H9 (cell line): ENCODE measurements around the gene IMMP2L. TPM values are rescaled to one million over a fixed set of nuclear protein-coding genes. Genes with fewer than 3 reads are reported as not detected.

Source experiments
- DNase-seq: peaks from one replicate; pipeline ENCODE4 v3.0.0-alpha.2; 2017
- H2AFZ ChIP-seq: one replicate; pipeline ENCODE4 v1.6.1; 2013; ENCODE audit warnings: mild to moderate bottlenecking, low read length, control low read depth, moderate library complexity
- H2AK5ac ChIP-seq: 2 replicates; pipeline ENCODE4 v1.6.1; 2013; ENCODE audit warnings: low read length, control low read depth, mixed read lengths; ENCODE audit not compliant: insufficient read length
- H2BK120ac ChIP-seq: one replicate; pipeline ENCODE4 v1.6.1; 2013; ENCODE audit warnings: low read depth, mild to moderate bottlenecking, low read length, control low read depth, inconsistent platforms; ENCODE audit not compliant: poor library complexity, severe bottlenecking
- H2BK12ac ChIP-seq: 2 replicates; pipeline ENCODE4 v1.6.1; 2013; ENCODE audit warnings: low read length, control low read depth, mixed read lengths, low read depth; ENCODE audit not compliant: insufficient read length
- H2BK15ac ChIP-seq: 2 replicates; pipeline ENCODE4 v1.6.1; 2013; ENCODE audit warnings: low read depth, low read length, control low read depth
- H2BK20ac ChIP-seq: one replicate; pipeline ENCODE4 v1.6.1; 2013; ENCODE audit warnings: low read depth, mild to moderate bottlenecking, low read length, control low read depth, inconsistent platforms; ENCODE audit not compliant: poor library complexity, severe bottlenecking
- H2BK5ac ChIP-seq: 2 replicates; pipeline ENCODE4 v1.6.1; 2013; ENCODE audit warnings: low read length, control low read depth, mixed read lengths; ENCODE audit not compliant: insufficient read length
- H3K14ac ChIP-seq: 2 replicates; pipeline ENCODE4 v1.6.1; 2013; ENCODE audit warnings: low read length, control low read depth; ENCODE audit not compliant: insufficient read depth
- H3K18ac ChIP-seq: 2 replicates; pipeline ENCODE4 v1.6.1; 2013; ENCODE audit warnings: low read depth, mild to moderate bottlenecking, mixed read lengths, low read length, control low read depth; ENCODE audit not compliant: insufficient read length
- H3K23ac ChIP-seq: 2 replicates; pipeline ENCODE4 v1.6.1; 2013; ENCODE audit warnings: low read length, control low read depth, mixed read lengths, low read depth; ENCODE audit not compliant: insufficient read length
- H3K23me2 ChIP-seq: 2 replicates; pipeline ENCODE4 v1.6.1; 2013; ENCODE audit warnings: low read depth, mild to moderate bottlenecking, mixed read lengths, low read length, control low read depth; ENCODE audit not compliant: insufficient read length, poor library complexity, severe bottlenecking
- H3K27ac ChIP-seq: 2 replicates; pipeline ENCODE4 v1.5.1; 2013; ENCODE audit warnings: low read length, control low read depth, mixed read lengths, low read depth; ENCODE audit not compliant: insufficient read length
- H3K27me3 ChIP-seq: 2 replicates; pipeline ENCODE4 v1.6.1; 2013; ENCODE audit warnings: low read length, control low read depth, inconsistent platforms; ENCODE audit not compliant: insufficient read depth
- H3K4ac ChIP-seq: 2 replicates; pipeline ENCODE4 v1.6.1; 2013; ENCODE audit warnings: low read depth, mild to moderate bottlenecking, control low read depth, inconsistent platforms, low read length, moderate library complexity
- H3K4me1 ChIP-seq: 2 replicates; pipeline ENCODE4 v1.6.1; 2013; ENCODE audit warnings: low read length, control low read depth, inconsistent platforms; ENCODE audit not compliant: insufficient read depth
- H3K4me2 ChIP-seq: 2 replicates; pipeline ENCODE4 v1.6.1; 2013; ENCODE audit warnings: low read length, control low read depth, mixed read lengths; ENCODE audit not compliant: insufficient read length, insufficient read depth
- H3K56ac ChIP-seq: 2 replicates; pipeline ENCODE4 v1.6.1; 2013; ENCODE audit warnings: low read depth, mild to moderate bottlenecking, mixed read lengths, low read length, control low read depth; ENCODE audit not compliant: insufficient read length
- H3K79me1 ChIP-seq: 2 replicates; pipeline ENCODE4 v1.6.1; 2013; ENCODE audit warnings: low read depth, mild to moderate bottlenecking, moderate library complexity, low read length, control low read depth, inconsistent platforms; ENCODE audit not compliant: insufficient read depth, poor library complexity, severe bottlenecking
- H3K79me2 ChIP-seq: 2 replicates; pipeline ENCODE4 v1.6.1; 2013; ENCODE audit warnings: low read length, control low read depth, inconsistent platforms; ENCODE audit not compliant: insufficient read depth
- H3K9ac ChIP-seq: 2 replicates; pipeline ENCODE4 v1.6.1; 2013; ENCODE audit warnings: low read length, control low read depth, mixed read lengths; ENCODE audit not compliant: insufficient read length; ENCODE audit errors: extremely low read depth
- H3K9me3 ChIP-seq: one replicate; pipeline ENCODE4 v1.6.1; 2013; ENCODE audit warnings: low read depth, low read length, inconsistent platforms; ENCODE audit not compliant: control insufficient read depth
- H3T11ph ChIP-seq: one replicate; pipeline ENCODE4 v1.6.1; 2013; ENCODE audit warnings: mild to moderate bottlenecking, low read length, control low read depth, inconsistent platforms
- H4K20me1 ChIP-seq: one replicate; pipeline ENCODE4 v1.6.1; 2013; ENCODE audit not compliant: control insufficient read depth, insufficient read length, insufficient read depth
- H4K5ac ChIP-seq: 2 replicates; pipeline ENCODE4 v1.6.1; 2013; ENCODE audit warnings: low read depth, mild to moderate bottlenecking, mixed read lengths, low read length, control low read depth; ENCODE audit not compliant: insufficient read length
- H4K8ac ChIP-seq: replicated peaks from 2 replicates; pipeline ENCODE4 v1.6.1; 2013; ENCODE audit warnings: low read length, control low read depth, mixed read lengths, low read depth; ENCODE audit not compliant: insufficient read length
- H4K91ac ChIP-seq: 2 replicates; pipeline ENCODE4 v1.6.1; 2013; ENCODE audit warnings: low read depth, mild to moderate bottlenecking, moderate library complexity, mixed read lengths, low read length, control low read depth; ENCODE audit not compliant: insufficient read length
- H3K27ac Mint-ChIP-seq, 3 experiments: 2 replicates in 2 of 3; 3 replicates in 1 of 3; pipeline ENCODE4 v1.8.0; 2020 to 2021; ENCODE audit warnings: mixed read lengths in 3 of 3, mild to moderate bottlenecking in 1 of 3, moderate library complexity in 1 of 3
- H3K27me3 Mint-ChIP-seq: 2 replicates; pipeline ENCODE4 v1.8.0; 2021; ENCODE audit warnings: low read depth, mild to moderate bottlenecking, moderate library complexity, mixed read lengths
- H3K36me3 Mint-ChIP-seq, 3 experiments: 2 replicates in 2 of 3; 3 replicates in 1 of 3; pipeline ENCODE4 v1.8.0; 2020 to 2021; ENCODE audit warnings: low read depth in 3 of 3, mixed read lengths in 3 of 3; ENCODE audit not compliant: insufficient read depth in 1 of 3
- H3K4me1 Mint-ChIP-seq, 2 experiments: 2 replicates each; pipeline ENCODE4 v1.8.0; 2020; ENCODE audit warnings: mixed read lengths in 2 of 2
- H3K4me3 Mint-ChIP-seq, 2 experiments: 2 replicates in 1 of 2; 3 replicates in 1 of 2; pipeline ENCODE4 v1.8.0; 2020 to 2021; ENCODE audit warnings: mild to moderate bottlenecking in 2 of 2, mixed read lengths in 2 of 2, moderate library complexity in 1 of 2
- H3K9me3 Mint-ChIP-seq, 2 experiments: 2 replicates in 1 of 2; 3 replicates in 1 of 2; pipeline ENCODE4 v1.8.0; 2020; ENCODE audit warnings: mild to moderate bottlenecking in 2 of 2, mixed read lengths in 2 of 2, moderate library complexity in 1 of 2
- WGBS: extraction: QIAGEN DNeasy Blood & Tissue Kit; methylation state at CpG from one replicate; pipeline ENCODE4 v1.1.7; 2013; ENCODE audit warnings: missing lambda C conversion rate, low lambda C conversion rate, mixed read lengths; ENCODE audit not compliant: insufficient read length; ENCODE audit errors: extremely low coverage; 5-methylcytosine and 5-hydroxymethylcytosine counted together
- total RNA-seq: library from RNA; stranded (reverse); gene quantifications from 2 replicates; pipeline ENCODE4 v1.2.1, GENCODE V29; 2021
- TF ChIP-seq, protein P1 (sequence below): fragments of 200-600 bp; sonication (generic); conservative IDR thresholded peaks from 3 replicates; pipeline ENCODE4 v1.8.0; 2021; ENCODE audit warnings: antibody characterized with exemption, mild to moderate bottlenecking

The IMMP2L gene
- total RNA-seq, 1 experiment from 2014 or later = 14.7 TPM

GRCh38 chr7:111042842-111043241, 519.5 kb downstream of the IMMP2L start:
- Histone ChIP-seq H4K5ac (no peak overlapping the region), H3K79me1 (no peaks in the 10 kb centered on the region), H3T11ph (no peak overlapping the region), H3K9me3 (no peaks in the 10 kb centered on the region), H4K20me1 (no peaks in the 10 kb centered on the region), H3K18ac (no peak overlapping the region), H3K56ac (no peak overlapping the region), H2BK20ac (no peak overlapping the region), H2BK12ac (no peak overlapping the region), H3K27me3 (no peaks in the 10 kb centered on the region), H2BK5ac (no peak overlapping the region), H3K27ac (no peak overlapping the region), H2BK120ac (no peak overlapping the region), H3K23me2 (no peaks in the 10 kb centered on the region), H4K8ac (no peak overlapping the region), H4K91ac (no peak overlapping the region), H2AK5ac (no peak overlapping the region), H3K23ac (no peak overlapping the region), H3K79me2 (no peaks in the 10 kb centered on the region), H2AFZ (no peak overlapping the region), H3K9ac (no peak overlapping the region), H3K4ac (no peak overlapping the region), H2BK15ac (no peak overlapping the region), H3K4me1 (no peaks in the 10 kb centered on the region), H3K14ac (no peak overlapping the region), H3K4me2 (no peak overlapping the region)
- H3K27ac Mint-ChIP-seq = no peak overlapping the region
- H3K27me3 Mint-ChIP-seq = no peaks in the 10 kb centered on the region
- no peak overlapping the region for H3K4me3 Mint-ChIP-seq
- WGBS = no CpG with 5 or more reads among the region's 2 CpGs
- no peaks in the 10 kb centered on the region; a peak in 1 of 7 replicates for H3K36me3 Mint-ChIP-seq
- H3K9me3 Mint-ChIP-seq = no peaks in the 10 kb centered on the region; a peak in 1 of 5 replicates
- no peak for DNase-seq
- TF ChIP-seq, protein P1, sequence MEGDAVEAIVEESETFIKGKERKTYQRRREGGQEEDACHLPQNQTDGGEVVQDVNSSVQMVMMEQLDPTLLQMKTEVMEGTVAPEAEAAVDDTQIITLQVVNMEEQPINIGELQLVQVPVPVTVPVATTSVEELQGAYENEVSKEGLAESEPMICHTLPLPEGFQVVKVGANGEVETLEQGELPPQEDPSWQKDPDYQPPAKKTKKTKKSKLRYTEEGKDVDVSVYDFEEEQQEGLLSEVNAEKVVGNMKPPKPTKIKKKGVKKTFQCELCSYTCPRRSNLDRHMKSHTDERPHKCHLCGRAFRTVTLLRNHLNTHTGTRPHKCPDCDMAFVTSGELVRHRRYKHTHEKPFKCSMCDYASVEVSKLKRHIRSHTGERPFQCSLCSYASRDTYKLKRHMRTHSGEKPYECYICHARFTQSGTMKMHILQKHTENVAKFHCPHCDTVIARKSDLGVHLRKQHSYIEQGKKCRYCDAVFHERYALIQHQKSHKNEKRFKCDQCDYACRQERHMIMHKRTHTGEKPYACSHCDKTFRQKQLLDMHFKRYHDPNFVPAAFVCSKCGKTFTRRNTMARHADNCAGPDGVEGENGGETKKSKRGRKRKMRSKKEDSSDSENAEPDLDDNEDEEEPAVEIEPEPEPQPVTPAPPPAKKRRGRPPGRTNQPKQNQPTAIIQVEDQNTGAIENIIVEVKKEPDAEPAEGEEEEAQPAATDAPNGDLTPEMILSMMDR = no peak
- peaks cover 9 to 10% of the 10 kb centered on the region in 2 experiments for H3K4me1 Mint-ChIP-seq
